PC-9 (cell line): Measurements from ENCODE around the gene VAPB. TPM values are rescaled to one million over a fixed set of nuclear protein-coding genes. Genes with fewer than 3 reads are reported as not detected.

Source experiments
- BruUV-seq: library from RNA; stranded (reverse); fragments of 400-500 nt; replicated peaks from 2 replicates; lab custom pipeline; 2021; lab: Mats Ljungman, UMichigan
- CTCF ChIA-PET: fragments of 300-600 bp; sonication (Branson Sonifier 250); formaldehyde crosslinking; loops from one replicate; lab custom pipeline; 2022; ENCODE audit warnings: antibody characterized with exemption; lab: Charles Lee
- POLR2A ChIA-PET: fragments of 300-600 bp; sonication (Branson Sonifier 250); formaldehyde crosslinking; loops from one replicate; lab custom pipeline; 2022; ENCODE audit warnings: antibody characterized with exemption; ENCODE audit not compliant: unreplicated experiment; lab: Charles Lee
- DNase-seq, 2 experiments: peaks; one replicate each; pipeline versions ENCODE4 v3.0.0 to v3.0.0-alpha.2; 2015 to 2022; ENCODE audit warnings: mixed read lengths in 1 of 2
- H2AFZ ChIP-seq: fragments of 200-600 bp; sonication (generic); 2 replicates; pipeline ENCODE4 v1.8.1; 2017; ENCODE audit warnings: antibody characterized with exemption
- H3F3A ChIP-seq: fragments of 200-600 bp; sonication (generic); 2 replicates; pipeline ENCODE4 v1.8.1; 2017; ENCODE audit warnings: antibody characterized with exemption, mild to moderate bottlenecking, low read depth; ENCODE audit not compliant: insufficient read depth
- H3K27ac ChIP-seq: fragments of 200-600 bp; sonication (generic); 2 replicates; pipeline ENCODE4 v1.6.1; 2016; ENCODE audit warnings: mixed run types
- H3K27me3 ChIP-seq: fragments of 200-600 bp; sonication (generic); 2 replicates; pipeline ENCODE4 v1.6.1; 2016; ENCODE audit warnings: low read depth, mixed run types; ENCODE audit not compliant: insufficient read depth
- H3K36me3 ChIP-seq: fragments of 200-600 bp; sonication (generic); 2 replicates; pipeline ENCODE4 v1.6.1; 2016; ENCODE audit warnings: low read depth, mixed run types
- H3K4me1 ChIP-seq: fragments of 200-600 bp; sonication (generic); replicated peaks from 2 replicates; pipeline ENCODE4 v1.6.1; 2016; ENCODE audit warnings: mixed run types; ENCODE audit not compliant: insufficient read depth
- H3K4me2 ChIP-seq: fragments of 200-600 bp; sonication (generic); 2 replicates; pipeline ENCODE4 v1.6.1; 2017; ENCODE audit warnings: mixed run types
- H3K4me3 ChIP-seq: fragments of 200-600 bp; sonication (generic); 2 replicates; pipeline ENCODE4 v1.6.1; 2016; ENCODE audit warnings: mixed run types
- H3K79me2 ChIP-seq: fragments of 200-600 bp; sonication (generic); 2 replicates; pipeline ENCODE4 v1.6.1; 2017; ENCODE audit warnings: low read depth, mixed run types
- H3K9me2 ChIP-seq: fragments of 200-600 bp; sonication (generic); 2 replicates; pipeline ENCODE4 v1.8.1; 2017; ENCODE audit warnings: mild to moderate bottlenecking; ENCODE audit not compliant: insufficient read depth
- H3K9me3 ChIP-seq: fragments of 200-600 bp; sonication (generic); 2 replicates; pipeline ENCODE4 v1.8.1; 2016; ENCODE audit warnings: low read depth; ENCODE audit not compliant: insufficient read depth
- H4K20me1 ChIP-seq: fragments of 200-600 bp; sonication (generic); 2 replicates; pipeline ENCODE4 v1.8.1; 2017; ENCODE audit not compliant: insufficient read depth
- CTCF ChIP-seq: fragments of 200-600 bp; sonication (generic); conservative IDR thresholded peaks from 2 replicates; pipeline ENCODE4 v1.6.1; 2017; ENCODE audit warnings: mixed run types, antibody characterized with exemption, mild to moderate bottlenecking, moderate library complexity
- EZH2 ChIP-seq: fragments of 200-600 bp; sonication (generic); IDR thresholded peaks from 2 replicates; pipeline ENCODE4 v1.8.0; 2017; ENCODE audit warnings: antibody characterized with exemption, low read depth
- intact Hi-C: fragments of 100-400 bp; cut with micrococcal nuclease; formaldehyde crosslinking; loops from one replicate; pipeline ENCODE4 v1.10.0; 2022; ENCODE audit not compliant: unreplicated experiment
- total RNA-seq: library from RNA; stranded (reverse); gene quantifications from 2 replicates; pipeline ENCODE4 v1.2.3, GENCODE V29; 2021

VAPB gene
- total RNA-seq, 1 experiment from 2014 or later: 80.6 TPM

- Histone ChIP-seq H3K36me3 (peaks cover 27% of the 10 kb centered on the region), H3K9me3 (no peaks in the 10 kb centered on the region), H3K4me3 (no peak overlapping the region), H3K27me3 (no peaks in the 10 kb centered on the region), H3K79me2 (no peaks in the 10 kb centered on the region), H3F3A (peaks cover 3% of the 10 kb centered on the region; the same call in 1 of the 2 replicates), H2AFZ (no peak overlapping the region), H3K9me2 (no peaks in the 10 kb centered on the region), H3K27ac (no peak overlapping the region), H4K20me1 (no peaks in the 10 kb centered on the region; the same call in 1 of the 2 replicates), H3K4me1 (no peaks in the 10 kb centered on the region), H3K4me2 (no peak overlapping the region)
- TF ChIP-seq EZH2 (no peak), CTCF (no peak)
- intact Hi-C loops: no loop called here
- ChIA-PET CTCF (no interaction called here), POLR2A (interaction anchor here (0.6 kb wide), 1 partner anchor 530 kb away, joined by 3 read pairs; no protein-coding TSS in a partner anchor)
- no TSS peak for BruUV-seq
- DNase-seq: no peak
Observed at GRCh38 chr20:58360936-58361335, 28.1 kb upstream of the VAPB start.

- Histone ChIP-seq H3F3A (peaks cover 3% of the 10 kb centered on the region; the same call in 1 of the 2 replicates), H2AFZ (no peak overlapping the region), H3K27ac (no peak overlapping the region), H3K36me3 (peaks cover 27% of the 10 kb centered on the region), H3K4me1 (no peaks in the 10 kb centered on the region), H3K27me3 (no peaks in the 10 kb centered on the region), H3K4me2 (no peak overlapping the region), H3K9me3 (no peaks in the 10 kb centered on the region), H3K79me2 (no peaks in the 10 kb centered on the region), H3K9me2 (no peaks in the 10 kb centered on the region), H4K20me1 (no peaks in the 10 kb centered on the region; the same call in 1 of the 2 replicates), H3K4me3 (no peak overlapping the region)
- POLR2A ChIA-PET: no interaction called here
- CTCF ChIA-PET: no interaction called here
- TF ChIP-seq CTCF (no peak), EZH2 (no peak)
- intact Hi-C loops: no loop called here
- DNase-seq: no peak
- no TSS peak for BruUV-seq
Observed at GRCh38 chr20:58361481-58362205, 27.4 kb upstream of the VAPB start.

- no peak overlapping the region for H2AFZ ChIP-seq
- no peaks in the 10 kb centered on the region for H3K9me2 ChIP-seq
- H3K36me3 ChIP-seq: peaks cover 27% of the 10 kb centered on the region
- intact Hi-C loops: no loop called here
- ChIA-PET CTCF (no interaction called here), POLR2A (no interaction called here)
- H3K4me3 ChIP-seq: no peak overlapping the region
- H3K27ac ChIP-seq: no peak overlapping the region
- H3K79me2 ChIP-seq: no peaks in the 10 kb centered on the region
- DNase-seq: no peak
- no peaks in the 10 kb centered on the region for H3K4me1 ChIP-seq
- no peaks in the 10 kb centered on the region for H3K27me3 ChIP-seq
- no TSS peak for BruUV-seq
- no peaks in the 10 kb centered on the region for H3K9me3 ChIP-seq
- TF ChIP-seq CTCF (no peak), EZH2 (no peak)
- no peak overlapping the region for H3K4me2 ChIP-seq
- no peaks in the 10 kb centered on the region for H4K20me1 ChIP-seq
- H3F3A ChIP-seq: peaks cover 3% of the 10 kb centered on the region; the same call in 1 of the 2 replicates
Observed at GRCh38 chr20:58362206-58362516, 26.9 kb upstream of the VAPB start.
